SHP77 (cell line): Measurements from ENCODE around the gene HCN4.
"Not testable (repeated sequence)": the region's sequence is repeated elsewhere in the genome, so short reads cannot be mapped to it uniquely, and the experiment has no call there.

Experiments
- DNase-seq, 2 experiments: peaks; one replicate each; lab custom pipeline; 2025; lab: John Stamatoyannopoulos, UW

HCN4 gene

DNA sequence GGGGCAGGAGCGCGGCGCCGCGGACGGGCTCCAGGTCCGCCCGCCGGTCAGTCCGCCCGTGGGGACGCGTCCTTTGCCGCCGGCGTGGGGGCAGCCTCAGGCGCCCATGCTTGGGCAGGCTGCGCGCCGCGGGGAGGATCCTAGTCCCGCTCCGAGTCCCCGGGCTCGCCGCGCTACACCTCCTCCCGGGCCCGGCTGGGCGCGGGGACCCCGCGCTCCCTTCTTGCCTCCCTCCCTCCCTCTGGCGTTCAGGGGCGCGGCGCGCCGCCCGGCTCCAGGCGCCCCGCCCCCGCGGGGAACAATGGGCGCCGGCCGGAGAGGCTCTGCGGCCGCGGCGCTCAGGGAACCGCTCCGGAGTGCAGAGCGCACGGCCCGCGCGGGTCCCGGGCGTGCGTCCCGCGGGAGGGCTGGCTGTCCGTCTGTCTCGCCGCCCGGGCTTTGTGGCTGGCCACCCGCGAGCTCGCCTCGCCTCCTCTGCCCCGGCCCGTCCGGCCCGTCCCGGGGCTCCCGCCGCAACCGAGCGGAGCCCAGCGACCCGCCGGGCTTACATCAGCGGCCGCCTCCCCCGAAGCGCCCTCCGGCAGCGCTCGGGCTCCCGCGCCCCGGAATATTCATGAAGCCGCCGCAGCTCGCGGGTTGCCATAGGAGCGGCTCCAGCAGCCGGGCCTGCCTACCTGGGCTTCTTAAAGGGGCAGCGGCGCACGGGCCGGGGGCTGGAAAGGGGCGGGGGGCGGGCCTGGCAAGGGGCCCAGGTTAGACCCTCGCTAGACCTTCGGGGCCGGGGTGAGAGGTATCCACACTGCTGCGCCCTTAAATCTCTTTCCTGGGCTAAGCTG is at the start of gene HCN4:
Gene HCN4 (minus strand): TSS at position 658 of the 836 bp plus-strand sequence. CDS start 688 bp downstream, outside the sequence.
- DNase-seq = no peak

DNA sequence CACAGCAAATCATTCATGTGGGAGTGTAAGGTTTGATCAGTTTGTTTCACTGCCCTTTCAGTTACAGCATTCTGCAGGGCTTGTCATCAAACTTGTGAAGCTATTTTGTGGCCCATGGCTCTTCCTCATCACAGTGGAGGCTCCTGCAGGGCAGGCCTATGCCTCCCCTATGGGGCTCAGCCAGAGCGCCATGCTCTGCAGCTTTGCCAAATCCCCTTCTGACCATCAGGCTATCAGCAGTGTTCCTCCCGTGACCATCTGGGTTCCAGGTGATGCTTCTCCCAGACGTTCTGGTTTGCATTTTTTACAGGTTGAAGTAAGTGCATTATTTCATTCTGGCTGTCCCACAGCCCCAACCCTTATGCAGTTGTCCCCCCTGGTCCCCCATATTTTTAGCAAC is 46.1 kb upstream of the HCN4 start:
- no peak for DNase-seq

DNA sequence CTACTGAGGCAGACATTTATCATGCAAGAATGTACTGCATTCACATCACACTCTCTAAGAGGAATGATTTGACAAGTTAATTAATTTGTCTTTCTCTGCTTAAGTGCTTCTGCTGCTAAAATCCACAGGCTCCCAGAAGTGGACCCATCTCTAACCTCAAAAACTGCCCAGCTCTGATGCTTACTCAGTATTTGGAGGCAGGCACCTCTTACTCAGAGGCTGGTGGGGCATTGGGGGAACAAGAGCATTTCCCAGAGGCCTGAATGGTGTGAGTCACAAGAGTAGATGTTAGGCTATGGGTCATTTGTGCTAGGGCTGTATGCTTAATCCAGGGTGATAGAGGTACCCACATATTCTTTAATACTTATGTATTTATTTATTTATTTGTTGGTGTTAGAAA is 34.4 kb upstream of the HCN4 start:
- DNase-seq = no peak

DNA sequence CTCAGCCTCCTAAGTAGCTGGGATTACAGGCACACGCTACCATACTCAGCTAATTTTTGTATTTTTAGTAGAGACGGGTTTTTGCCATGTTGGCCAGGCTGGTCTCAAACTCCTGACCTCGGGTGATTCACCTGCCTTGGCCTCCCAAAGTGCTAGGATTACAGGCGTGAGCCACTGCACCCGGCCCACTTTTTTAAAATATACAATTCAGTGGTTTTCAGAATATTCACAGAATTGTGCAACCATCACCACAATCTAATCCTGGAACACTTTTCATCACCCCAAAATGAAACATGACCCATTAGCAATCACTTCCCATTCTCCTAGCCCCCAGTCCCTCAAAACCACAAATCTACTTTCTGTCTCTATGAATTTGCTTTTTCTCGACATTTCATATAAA is 31.5 kb upstream of the HCN4 start:
- DNase-seq = not testable (repeated sequence)

GRCh38 chr15:73398861-73399260 is 30.1 kb upstream of the HCN4 start:
- DNase-seq = no peak

DNA sequence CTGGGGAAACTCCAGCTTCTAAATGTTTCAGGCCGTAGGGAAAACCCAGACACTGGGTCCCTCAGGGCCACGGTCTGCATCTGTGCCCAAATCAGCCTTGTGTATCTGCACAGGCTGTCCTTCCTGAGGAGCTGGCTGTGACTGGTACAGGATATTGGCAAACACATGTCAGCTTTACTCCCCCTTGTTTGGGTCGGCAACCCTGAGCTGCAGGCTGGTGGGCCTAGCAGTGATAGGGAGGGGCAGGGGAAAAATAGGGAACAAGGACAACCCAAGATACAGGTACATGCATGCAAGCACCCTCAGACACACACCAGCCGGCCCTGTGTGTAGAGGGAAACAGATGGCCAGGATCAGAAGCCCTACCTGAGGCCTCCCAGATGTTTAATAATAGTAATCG is 28.7 kb upstream of the HCN4 start:
- DNase-seq = no peak

- no peak for DNase-seq
These were observed 26.9 kb upstream of the HCN4 start for GRCh38 chr15:73395671-73396070.

- no peak for DNase-seq
These were observed 26.0 kb upstream of the HCN4 start for GRCh38 chr15:73394782-73395181.

DNA sequence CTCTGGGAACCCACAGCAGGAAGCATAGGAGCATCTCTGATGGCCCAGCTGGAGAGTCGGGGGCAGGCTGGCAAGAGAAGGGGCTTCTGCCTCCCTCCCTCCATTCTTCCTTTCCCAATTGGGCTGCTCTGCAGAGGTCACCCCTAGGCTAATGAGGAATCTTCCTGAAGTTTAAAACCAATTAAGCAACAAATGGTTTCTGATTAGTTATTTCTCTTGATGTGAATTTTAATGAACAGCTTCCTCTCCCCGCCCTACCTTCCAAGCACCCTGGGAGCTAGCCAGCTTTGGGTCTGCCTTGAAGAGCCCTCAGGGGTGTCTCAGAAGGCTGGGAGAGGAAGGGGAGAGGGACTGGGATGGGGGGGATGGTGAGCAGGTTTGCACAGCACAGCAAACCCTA is 24.6 kb upstream of the HCN4 start:
- DNase-seq = no peak

DNA sequence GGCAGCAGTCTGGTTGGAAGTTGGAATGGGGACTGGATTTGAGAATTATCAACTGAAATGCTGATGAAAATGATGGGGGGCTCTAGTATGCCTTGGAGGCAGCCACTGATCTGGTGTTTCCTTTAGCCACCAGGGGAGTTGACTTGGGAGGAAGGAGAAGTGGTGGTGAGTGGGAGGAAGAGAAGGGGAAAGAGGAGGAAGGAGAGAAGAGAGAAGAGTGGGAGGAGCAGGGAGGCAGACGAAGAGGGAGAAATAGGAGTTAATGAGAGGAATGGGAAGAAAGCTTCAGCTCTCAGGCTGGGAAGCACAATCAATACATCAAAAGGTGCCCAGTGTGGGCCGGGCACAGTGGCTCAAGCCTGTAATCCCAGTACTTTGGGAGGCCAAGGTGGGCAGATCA is 23.3 kb upstream of the HCN4 start:
- no peak for DNase-seq

GRCh38 chr15:73391128-73391872 is 22.5 kb upstream of the HCN4 start:
- DNase-seq = no peak

- DNase-seq = no peak
These were observed 21.3 kb upstream of the HCN4 start for GRCh38 chr15:73389971-73390544.

DNA sequence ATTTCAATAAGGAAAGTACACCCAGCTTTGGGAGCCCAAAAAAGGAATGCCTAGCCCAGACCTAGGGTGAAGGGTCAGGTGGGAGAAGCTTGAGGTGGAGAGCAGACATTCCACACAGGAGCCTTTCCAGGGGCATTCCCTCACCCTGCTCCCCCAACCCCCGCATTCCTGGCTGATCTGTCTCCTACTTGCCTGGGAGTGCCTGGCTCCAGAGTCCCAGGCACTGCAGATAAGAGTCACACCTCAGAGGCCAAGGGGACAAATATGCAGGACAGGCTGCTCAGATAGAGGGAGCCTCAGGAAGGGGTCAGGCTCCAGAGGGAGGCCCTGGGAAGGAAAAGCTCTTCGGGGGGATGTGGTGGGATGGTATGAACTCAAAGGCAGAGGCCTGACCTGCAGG is 20.8 kb upstream of the HCN4 start:
- no peak for DNase-seq

DNA sequence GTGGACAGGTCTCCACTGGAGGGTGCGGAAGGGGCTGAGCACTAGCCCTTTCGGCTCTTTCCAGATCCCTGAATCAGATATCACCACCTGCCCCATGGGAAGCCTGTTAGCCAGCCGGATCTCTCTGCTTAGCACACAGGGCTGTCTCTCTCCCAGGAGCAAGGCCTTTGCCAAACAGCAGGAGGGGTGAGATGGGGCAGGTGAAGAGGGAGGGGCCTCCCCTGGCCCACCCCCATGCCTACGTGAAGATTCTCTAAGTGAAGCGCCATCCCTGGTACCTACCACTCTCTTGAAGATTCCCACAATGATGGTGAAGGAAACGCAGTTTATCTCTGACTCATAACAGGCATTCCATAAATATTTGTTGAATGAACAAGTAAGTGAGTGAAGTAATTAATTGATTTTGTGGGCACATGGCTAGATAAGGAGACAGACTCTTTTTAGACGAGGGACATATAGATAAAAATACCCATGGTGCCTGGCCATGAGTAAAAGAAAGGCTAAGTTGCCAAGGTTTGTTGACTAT is 19.6 kb upstream of the HCN4 start:
- no peak for DNase-seq

DNA sequence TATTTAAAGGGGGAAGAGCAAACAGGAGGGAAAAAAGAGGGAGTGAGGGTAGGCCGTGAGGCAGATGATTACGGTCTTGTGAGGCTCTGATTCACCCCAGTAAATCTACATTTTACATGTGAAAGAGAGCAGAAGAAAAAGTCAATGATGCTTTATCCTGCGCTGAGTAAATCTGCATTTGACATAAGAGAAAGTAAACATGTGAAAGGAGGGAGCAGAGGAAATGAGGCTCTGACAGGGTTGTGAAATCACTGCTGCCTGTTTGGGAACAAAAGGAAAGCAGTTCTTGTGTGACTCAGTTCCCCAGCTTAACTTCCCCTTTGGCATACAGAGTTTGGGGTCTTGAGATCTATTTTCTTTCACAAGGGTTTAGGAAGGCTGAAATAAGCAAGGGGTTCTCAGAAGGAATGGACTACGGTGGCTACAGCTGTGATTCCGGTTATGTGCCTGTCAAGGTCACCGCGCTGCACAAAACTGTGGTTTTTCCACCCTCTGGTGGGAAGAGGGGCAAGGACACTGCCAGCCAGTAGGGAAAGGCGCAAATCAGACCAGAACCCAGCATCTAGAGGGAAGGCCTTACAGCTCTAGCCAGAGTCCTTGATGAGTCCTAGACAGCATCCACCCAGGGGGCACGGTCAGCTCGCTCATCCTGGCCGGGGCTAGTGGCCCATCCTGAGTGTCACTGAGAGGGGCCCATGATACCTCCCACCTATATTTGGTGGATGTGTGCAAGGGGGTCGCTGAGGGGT is 18.9 kb upstream of the HCN4 start:
- DNase-seq = no peak

- no peak for DNase-seq
These were observed 18.2 kb upstream of the HCN4 start for GRCh38 chr15:73386886-73387506.

- no peak for DNase-seq
These were observed 17.5 kb upstream of the HCN4 start for GRCh38 chr15:73386238-73386637.

GRCh38 chr15:73385205-73385604 is 16.4 kb upstream of the HCN4 start:
- no peak for DNase-seq

DNA sequence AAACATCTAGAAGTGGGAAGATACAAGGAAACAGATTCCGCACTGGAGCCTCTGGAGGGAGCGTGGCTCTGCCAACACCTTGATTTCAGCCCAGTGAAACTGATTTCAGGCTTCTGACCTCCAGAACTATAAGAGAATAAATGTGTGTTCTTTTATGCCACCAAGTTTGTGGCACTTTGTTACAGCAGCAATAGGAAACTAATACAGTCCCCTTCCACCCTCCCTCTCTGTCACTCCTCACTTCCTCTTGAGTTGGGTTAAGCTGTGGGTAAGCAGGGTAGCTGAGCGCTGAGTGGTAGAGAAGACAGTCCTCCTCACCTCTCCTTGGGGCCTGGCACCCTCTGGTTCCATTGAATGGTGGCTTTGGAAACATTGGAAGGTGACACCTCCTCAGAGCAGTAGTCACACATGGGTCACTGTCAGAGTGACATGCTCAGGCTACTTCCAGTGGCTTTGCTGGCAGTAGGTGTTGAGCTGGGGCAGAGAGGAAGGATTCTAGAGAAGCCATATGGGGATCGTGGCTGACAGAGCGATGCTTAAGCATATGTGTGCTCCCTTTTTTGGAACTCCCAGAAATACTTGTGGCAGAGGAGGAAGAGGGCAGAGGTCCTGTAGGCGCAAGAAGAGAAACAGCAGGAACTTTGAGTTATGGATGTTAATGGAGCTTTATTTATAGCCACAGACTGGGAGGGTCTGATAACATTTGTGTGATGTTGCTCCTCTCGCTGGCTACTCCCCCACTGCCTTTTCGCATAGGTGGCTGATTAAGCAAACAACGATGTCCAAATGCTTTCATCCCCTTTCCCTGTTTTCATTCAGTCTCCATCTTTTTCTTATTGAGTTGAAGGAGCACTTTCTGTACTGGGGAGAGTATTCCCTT is 14.8 kb upstream of the HCN4 start:
- no peak for DNase-seq

- no peak for DNase-seq
These were observed 13.4 kb upstream of the HCN4 start for GRCh38 chr15:73382115-73382514.

DNA sequence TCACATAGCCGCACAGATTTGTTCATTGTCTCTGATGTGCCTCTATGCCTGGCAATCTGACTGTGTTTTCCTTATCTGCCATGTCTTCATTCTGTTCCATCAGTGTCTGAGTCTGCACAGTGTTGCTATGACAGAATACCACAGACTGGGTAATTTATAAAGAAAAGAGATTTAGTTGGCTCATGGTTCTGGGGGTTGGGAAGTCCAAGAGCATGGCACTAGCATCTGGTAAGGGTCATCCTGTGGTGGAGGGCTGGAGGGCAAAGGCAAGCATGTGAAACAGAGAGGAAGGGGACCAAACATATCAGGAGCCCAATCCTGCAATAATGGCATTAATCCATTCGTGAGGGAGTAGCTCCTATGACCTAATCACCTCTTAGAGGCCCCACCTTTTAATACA is 11.9 kb upstream of the HCN4 start:
- DNase-seq = no peak
